Cardiac fibroblast (primary cell): Measurements from ENCODE around the gene C10orf90.
"Not testable (repeated sequence)": the region's sequence is repeated elsewhere in the genome, so short reads cannot be mapped to it uniquely, and the experiment has no call there.

Experiments
- DNase-seq, 2 donors: peaks; one replicate each; pipeline versions ENCODE4 v3.0.0 to v3.0.0-alpha.2; 2010; ENCODE audit warnings: low read depth in 2 of 2
- H3K4me3 ChIP-seq, 2 donors: replicated peaks in 1 of 2; 1 replicate in 1 of 2; 2 replicates in 1 of 2; pipeline ENCODE4 v1.5.1; 2011; ENCODE audit warnings: low read depth in 2 of 2, low read length in 2 of 2, mild to moderate bottlenecking in 2 of 2, moderate library complexity in 1 of 2
- TF ChIP-seq, protein P1 (sequence below): IDR thresholded peaks from one replicate; pipeline ENCODE4 v1.5.1; 2011; ENCODE audit warnings: low read depth, mild to moderate bottlenecking, low read length, inconsistent platforms

C10orf90 gene

DNA sequence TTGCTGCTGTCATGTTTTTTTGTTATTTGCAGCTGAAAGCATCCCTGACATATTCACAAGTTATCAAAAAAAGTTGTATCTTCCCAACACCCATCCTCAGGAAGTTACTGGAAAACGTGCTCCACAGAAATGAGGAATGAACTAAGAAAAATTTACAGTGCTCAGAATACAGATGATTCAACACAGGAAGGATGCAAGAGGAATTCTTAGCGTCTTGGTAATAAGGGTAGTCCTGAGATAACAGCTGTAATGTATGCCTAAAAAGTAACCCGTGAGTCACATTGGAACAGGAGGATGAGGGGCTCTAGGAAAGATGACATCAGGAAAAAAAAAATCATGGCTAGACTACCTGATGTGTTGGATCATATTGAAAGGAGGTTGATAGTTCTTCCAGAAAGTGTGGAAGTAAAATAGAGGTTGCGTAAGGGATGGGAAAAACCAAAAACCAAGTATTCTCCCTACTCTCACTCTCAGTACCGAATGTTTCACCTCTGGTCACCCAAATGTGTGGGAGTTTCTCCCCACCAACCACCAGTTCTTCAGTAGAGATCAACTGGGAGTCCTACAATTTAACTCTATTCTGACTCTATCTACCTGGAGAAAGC, 286.1 kb downstream of the C10orf90 start:
- TF ChIP-seq, protein P1, sequence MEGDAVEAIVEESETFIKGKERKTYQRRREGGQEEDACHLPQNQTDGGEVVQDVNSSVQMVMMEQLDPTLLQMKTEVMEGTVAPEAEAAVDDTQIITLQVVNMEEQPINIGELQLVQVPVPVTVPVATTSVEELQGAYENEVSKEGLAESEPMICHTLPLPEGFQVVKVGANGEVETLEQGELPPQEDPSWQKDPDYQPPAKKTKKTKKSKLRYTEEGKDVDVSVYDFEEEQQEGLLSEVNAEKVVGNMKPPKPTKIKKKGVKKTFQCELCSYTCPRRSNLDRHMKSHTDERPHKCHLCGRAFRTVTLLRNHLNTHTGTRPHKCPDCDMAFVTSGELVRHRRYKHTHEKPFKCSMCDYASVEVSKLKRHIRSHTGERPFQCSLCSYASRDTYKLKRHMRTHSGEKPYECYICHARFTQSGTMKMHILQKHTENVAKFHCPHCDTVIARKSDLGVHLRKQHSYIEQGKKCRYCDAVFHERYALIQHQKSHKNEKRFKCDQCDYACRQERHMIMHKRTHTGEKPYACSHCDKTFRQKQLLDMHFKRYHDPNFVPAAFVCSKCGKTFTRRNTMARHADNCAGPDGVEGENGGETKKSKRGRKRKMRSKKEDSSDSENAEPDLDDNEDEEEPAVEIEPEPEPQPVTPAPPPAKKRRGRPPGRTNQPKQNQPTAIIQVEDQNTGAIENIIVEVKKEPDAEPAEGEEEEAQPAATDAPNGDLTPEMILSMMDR, result no peak
- H3K4me3 ChIP-seq, result no peak overlapping the region
- peak; percentile 70 to 92 for DNase-seq

DNA sequence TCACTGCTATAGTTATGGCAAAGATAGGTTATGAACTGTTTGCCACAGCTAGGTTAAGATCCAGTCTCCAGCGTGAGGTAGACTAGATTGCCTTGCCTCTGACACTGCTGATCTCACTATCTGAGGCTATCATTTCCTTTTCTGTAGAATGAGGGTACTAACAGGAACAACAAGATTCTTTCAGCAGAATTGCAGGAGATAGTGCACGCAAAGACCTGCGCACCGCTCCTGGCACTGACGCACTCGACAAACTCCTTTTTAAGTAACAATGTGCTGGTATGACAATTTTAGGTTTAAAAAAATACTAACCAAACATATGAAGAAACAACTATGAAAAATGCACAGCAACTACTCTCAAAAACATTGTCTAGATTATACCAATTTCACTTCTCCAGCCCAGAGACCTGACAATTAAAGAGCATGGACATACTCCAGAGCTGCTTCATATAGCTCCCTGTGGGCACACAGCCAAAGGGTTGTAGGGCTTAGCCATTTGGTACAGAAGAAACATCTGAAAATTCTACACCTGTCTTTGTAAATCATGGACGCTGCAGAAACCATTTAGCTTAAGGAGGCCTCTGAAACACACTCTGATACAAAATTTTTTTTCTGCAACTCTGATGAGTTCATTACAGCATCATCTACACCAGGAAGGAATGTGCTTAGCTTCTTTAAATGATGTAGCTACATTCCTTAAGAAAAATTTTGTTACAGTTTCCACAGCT, 290.0 kb downstream of the C10orf90 start:
- TF ChIP-seq, protein P1, result no peak
- no peak for DNase-seq
- no peak overlapping the region for H3K4me3 ChIP-seq

DNA sequence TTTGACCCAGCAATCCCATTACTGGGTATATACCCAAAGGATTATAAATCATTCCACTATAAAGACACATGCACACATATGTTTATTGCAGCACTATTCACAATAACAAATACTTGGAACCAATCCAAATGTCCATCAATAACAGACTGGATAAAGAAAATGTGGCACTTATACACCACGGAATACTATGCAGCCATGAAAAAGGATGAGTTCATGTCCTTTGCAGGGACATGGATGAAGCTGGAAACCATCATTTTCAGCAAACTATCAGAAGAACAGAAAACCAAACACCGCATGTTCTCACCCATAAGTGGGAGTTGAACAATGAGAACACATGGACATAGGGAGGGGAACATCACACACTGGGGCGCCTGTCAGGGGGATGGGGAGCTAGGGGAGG, 291.3 kb downstream of the C10orf90 start:
- DNase-seq, H3K4me3 ChIP-seq: not testable (repeated sequence)

DNA sequence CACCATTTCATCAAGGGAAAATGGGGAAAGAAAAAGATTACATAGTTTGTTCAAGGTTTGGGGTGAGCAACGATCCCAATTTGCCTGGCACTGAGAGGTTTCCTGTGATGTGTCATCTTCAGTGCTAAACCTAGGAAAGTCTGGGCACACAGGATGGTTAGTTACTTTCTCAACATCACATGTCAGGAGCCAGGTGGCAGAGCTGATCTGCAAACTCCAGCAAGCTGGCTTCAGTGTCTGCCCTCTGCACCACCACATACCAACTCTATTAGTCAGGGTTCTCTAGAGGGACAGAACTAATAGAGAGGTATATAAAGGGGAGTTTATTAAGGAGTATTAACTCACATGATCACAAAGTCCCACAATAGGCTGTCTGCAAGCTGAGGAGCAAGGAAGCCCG, 293.5 kb downstream of the C10orf90 start:
- DNase-seq, result peak; percentile 41 to 71
- no peak overlapping the region for H3K4me3 ChIP-seq
- TF ChIP-seq, protein P1, result no peak

DNA sequence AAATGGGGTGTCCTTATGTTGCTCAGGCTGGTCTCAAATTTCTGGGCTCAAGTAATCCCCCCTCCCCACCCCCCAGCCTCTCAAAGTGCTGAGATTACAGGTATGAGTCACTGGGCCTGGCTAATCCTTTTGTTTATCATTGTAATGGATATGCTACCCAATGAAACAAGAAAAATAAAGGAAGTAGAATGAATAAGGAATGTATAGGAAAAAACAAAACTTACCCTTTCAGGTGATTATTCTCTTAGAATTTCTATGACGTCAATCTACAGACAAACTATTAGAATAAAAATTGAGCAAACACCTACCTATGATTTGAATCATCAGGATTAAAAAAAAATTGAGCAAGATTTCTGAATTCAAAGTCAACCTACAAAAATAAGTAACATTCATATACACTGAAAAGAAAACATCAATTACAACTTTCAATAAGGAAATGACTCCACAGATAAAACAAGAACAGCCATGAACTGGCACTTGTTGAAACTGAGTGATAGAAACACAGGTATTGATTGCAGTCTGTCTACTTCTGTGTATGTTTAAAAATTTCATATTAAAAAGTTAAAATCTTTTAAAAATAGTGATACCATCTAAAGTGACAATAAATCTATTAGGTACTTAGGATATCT, 294.5 kb downstream of the C10orf90 start:
- no peak for DNase-seq
- no peak overlapping the region for H3K4me3 ChIP-seq
- TF ChIP-seq, protein P1, result no peak

DNA sequence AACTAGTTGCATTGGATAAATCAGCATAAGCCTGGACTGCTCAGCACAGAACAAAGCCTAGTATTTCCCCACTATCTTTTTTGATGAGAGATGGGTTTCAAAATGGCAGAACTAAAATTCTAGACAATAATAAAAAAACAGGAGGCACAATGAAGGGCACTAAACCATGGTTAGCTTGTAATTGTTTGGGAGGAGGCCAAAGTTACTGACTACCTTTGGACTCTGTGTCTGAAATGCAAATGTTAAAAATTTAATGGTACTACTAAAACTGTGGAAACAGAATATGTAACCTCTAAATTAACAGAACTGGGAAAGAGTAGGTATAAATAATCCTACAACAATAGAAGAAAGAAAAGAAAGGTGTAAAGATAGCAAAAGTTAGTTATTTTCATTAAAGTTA, 295.2 kb downstream of the C10orf90 start:
- H3K4me3 ChIP-seq, result no peak overlapping the region
- TF ChIP-seq, protein P1, result no peak
- no peak for DNase-seq
